Stomach (tissue), 9 donors: Measurements from ENCODE around the gene SKP1. TPM values are rescaled to one million over a fixed set of nuclear protein-coding genes. Genes with fewer than 3 reads are reported as not detected.

Source experiments
- DNase-seq, 2 donors: peaks; one replicate each; pipeline versions ENCODE4 v3.0.0 to v3.0.0-alpha.2; 2013 to 2019
- H3K27ac ChIP-seq, 5 donors: fragments of 200-600 bp in 4 of 5; sonication (generic) in 4 of 5; one replicate each; pipeline ENCODE4 v1.5.1; 2013 to 2019; ENCODE audit warnings: mild to moderate bottlenecking in 1 of 5, moderate library complexity in 1 of 5
- H3K27me3 ChIP-seq, 3 donors: fragments of 200-600 bp; sonication (generic); one replicate each; pipeline ENCODE4 v1.5.1; 2017 to 2019; ENCODE audit warnings: mixed run types in 1 of 3
- H3K36me3 ChIP-seq, 4 donors: fragments of 200-600 bp; sonication (generic); 1 replicate in 3 of 4; 2 replicates in 1 of 4; pipeline ENCODE4 v1.5.1; 2016 to 2019
- H3K4me1 ChIP-seq, 4 donors: fragments of 200-600 bp; sonication (generic); one replicate each; pipeline ENCODE4 v1.5.1; 2016 to 2019
- H3K4me3 ChIP-seq, 4 donors: fragments of 200-600 bp; sonication (generic) in 3 of 4; one replicate each; pipeline ENCODE4 v1.5.1; 2016 to 2019; ENCODE audit warnings: mild to moderate bottlenecking in 1 of 4
- H3K9me3 ChIP-seq, 4 donors: fragments of 200-600 bp; sonication (generic); one replicate each; pipeline ENCODE4 v1.5.1; 2016 to 2019
- EP300 ChIP-seq: sonication (generic); formaldehyde crosslinking; IDR thresholded peaks from one replicate; pipeline ENCODE4 v1.6.1; 2017; ENCODE audit warnings: antibody characterized with exemption
- POLR2A ChIP-seq, 4 donors: fragments of 450-650 bp; IDR thresholded peaks; one replicate each; pipeline ENCODE4 v1.6.1; 2016; ENCODE audit warnings: antibody characterized with exemption in 4 of 4, control low read depth in 2 of 4, mild to moderate bottlenecking in 1 of 4, moderate library complexity in 1 of 4
- POLR2AphosphoS5 ChIP-seq, 3 donors: sonication (generic); formaldehyde crosslinking; IDR thresholded peaks; one replicate each; pipeline ENCODE4 v1.6.1; 2016; ENCODE audit warnings: antibody characterized with exemption in 3 of 3
- WGBS, 5 donors: extraction: QIAGEN DNeasy Blood & Tissue Kit in 3 of 5; methylation state at CpG; one replicate each; pipeline versions ENCODE4 v1.1.5 to v1.1.7; 2013 to 2018; 5-methylcytosine and 5-hydroxymethylcytosine counted together
- intact Hi-C: fragments of 100-400 bp; cut with DNase I; formaldehyde crosslinking; loops from one replicate; pipeline ENCODE4 v1.15.1; 2023; ENCODE audit warnings: low total_unique reads
- polyA plus RNA-seq, 3 donors: library from polyadenylated mRNA; stranded (reverse); fragments of 200-250 nt; gene quantifications; one replicate each; pipeline ENCODE4 v1.2.3, GENCODE V29; 2013
- total RNA-seq, 5 donors: library from RNA; depleted of rRNA; stranded (reverse); fragments of >200 nt; gene quantifications; one replicate each; pipeline versions ENCODE4 v1.1.0 to v1.2.3, GENCODE V29; 2014 to 2016
- TF ChIP-seq, protein P1 (sequence below), 7 experiments: fragments of 450-650 bp in 4 of 7; fragments of 200-600 bp in 3 of 7; sonication (generic) in 3 of 7; IDR thresholded peaks; one replicate each; pipeline ENCODE4 v1.5.1; 2016 to 2019; ENCODE audit warnings: antibody characterized with exemption in 7 of 7, control low read depth in 2 of 7, mild to moderate bottlenecking in 1 of 7
- donor health status: healthy with polysubstance abuse.
- donor health status: Bipolar disorder and iron deficiency.
- donor health status: healthy.

The SKP1 gene
- total and polyA plus RNA-seq, 8 donors, result 18.1 to 590 (median 162) TPM

DNA sequence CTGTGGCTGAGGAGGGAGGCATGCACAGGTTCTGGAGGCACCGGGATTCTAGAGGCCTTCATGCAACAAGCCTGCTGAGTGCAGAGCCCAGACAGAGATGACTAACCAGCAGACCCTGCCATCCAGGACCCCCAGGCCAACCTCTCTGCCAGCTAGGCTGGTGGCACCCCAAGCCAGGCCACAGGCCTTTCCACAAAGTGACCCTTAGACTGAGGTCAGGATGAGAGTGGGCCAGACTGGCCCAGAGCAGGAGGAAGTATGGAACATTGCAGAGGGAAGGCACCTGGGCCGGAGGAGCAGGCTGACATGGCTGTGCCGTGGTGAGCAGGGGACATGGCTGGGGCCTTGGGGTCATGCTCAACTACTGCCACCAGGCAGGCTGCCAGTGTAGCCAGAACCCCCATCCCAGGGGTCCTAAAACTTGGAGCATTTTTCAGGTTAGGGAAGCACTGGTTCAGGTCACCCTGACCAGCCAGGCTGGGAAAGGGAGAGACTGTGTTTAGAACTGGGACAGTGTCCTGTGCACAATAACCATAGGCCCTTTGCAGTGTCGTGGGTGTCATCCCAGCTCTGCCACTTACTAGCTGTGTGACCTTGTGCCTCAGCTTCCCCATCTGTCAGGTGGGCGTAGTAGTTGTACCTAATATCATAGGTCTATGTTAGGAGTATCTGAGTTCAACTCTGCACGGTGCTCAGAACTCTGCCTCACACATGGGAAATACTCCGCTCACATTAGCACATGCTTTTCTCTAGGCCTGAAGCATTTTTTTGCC, 45.0 kb downstream of the SKP1 start:
- H3K4me1 ChIP-seq, result peaks cover 15 to 47% (median 27%) of the 10 kb centered on the region in 4 donors
- TF ChIP-seq POLR2AphosphoS5 (IDR thresholded peaks at IDR 0.05) (no peak), EP300 (no peak), POLR2A (IDR thresholded peaks at IDR 0.05) (no peak)
- TF ChIP-seq, protein P1, sequence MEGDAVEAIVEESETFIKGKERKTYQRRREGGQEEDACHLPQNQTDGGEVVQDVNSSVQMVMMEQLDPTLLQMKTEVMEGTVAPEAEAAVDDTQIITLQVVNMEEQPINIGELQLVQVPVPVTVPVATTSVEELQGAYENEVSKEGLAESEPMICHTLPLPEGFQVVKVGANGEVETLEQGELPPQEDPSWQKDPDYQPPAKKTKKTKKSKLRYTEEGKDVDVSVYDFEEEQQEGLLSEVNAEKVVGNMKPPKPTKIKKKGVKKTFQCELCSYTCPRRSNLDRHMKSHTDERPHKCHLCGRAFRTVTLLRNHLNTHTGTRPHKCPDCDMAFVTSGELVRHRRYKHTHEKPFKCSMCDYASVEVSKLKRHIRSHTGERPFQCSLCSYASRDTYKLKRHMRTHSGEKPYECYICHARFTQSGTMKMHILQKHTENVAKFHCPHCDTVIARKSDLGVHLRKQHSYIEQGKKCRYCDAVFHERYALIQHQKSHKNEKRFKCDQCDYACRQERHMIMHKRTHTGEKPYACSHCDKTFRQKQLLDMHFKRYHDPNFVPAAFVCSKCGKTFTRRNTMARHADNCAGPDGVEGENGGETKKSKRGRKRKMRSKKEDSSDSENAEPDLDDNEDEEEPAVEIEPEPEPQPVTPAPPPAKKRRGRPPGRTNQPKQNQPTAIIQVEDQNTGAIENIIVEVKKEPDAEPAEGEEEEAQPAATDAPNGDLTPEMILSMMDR (IDR thresholded peaks at IDR 0.05), result no peak
- WGBS, 5 donors, result 84 to 93% (median 91%) methylated on average over 6 to 7 of the region's 7 CpGs

DNA sequence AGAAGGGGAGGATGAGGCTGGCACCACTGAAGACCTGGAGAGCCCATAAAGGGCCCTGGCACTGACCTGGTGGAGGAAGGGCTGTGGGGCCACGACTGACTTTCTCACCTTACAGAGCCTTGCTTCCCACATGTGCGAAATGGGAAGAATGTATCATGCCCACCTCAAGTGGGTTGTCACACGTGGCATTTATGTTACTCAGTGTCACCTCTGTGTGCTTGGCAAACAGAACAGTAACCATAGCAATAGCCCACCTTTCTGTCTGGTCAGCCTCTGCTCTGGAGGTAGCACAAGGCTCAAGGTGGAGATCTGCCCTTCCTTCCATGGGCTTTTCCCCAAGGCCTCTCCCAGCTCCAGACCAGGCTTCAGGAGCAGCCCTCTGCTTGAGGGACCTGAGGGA, 45.6 kb downstream of the SKP1 start:
- no peak for TF ChIP-seq EP300
- TF ChIP-seq, protein P1 (IDR thresholded peaks at IDR 0.05), result no peak
- no peak for TF ChIP-seq POLR2AphosphoS5 (IDR thresholded peaks at IDR 0.05)
- TF ChIP-seq POLR2A (IDR thresholded peaks at IDR 0.05), result no peak
- H3K4me3 ChIP-seq, result no peak overlapping the region
- H3K36me3 ChIP-seq, result peaks cover 7 to 72% (median 58%) of the 10 kb centered on the region in 4 donors
- H3K9me3 ChIP-seq, result no peaks in the 10 kb centered on the region
- H3K4me1 ChIP-seq, result peaks cover 17 to 52% (median 29%) of the 10 kb centered on the region in 4 donors
- intact Hi-C loops, result no loop called here
- WGBS, 5 donors, result 55 to 85% (median 84%) methylated on average over 2 to 3 of the region's 3 CpGs
- DNase-seq, result no peak
- H3K27me3 ChIP-seq, result no peaks in the 10 kb centered on the region
- H3K27ac ChIP-seq, result no peak overlapping the region

More for the DNA sequence above, 45.0 kb downstream of the SKP1 start:
- no peak overlapping the region for H3K4me3 ChIP-seq
- no peak overlapping the region for H3K27ac ChIP-seq
- DNase-seq, result no peak
- H3K36me3 ChIP-seq, result peaks cover 12 to 78% (median 64%) of the 10 kb centered on the region in 4 donors
- no peaks in the 10 kb centered on the region for H3K27me3 ChIP-seq
- intact Hi-C loops, result no loop called here
- no peaks in the 10 kb centered on the region for H3K9me3 ChIP-seq

DNA sequence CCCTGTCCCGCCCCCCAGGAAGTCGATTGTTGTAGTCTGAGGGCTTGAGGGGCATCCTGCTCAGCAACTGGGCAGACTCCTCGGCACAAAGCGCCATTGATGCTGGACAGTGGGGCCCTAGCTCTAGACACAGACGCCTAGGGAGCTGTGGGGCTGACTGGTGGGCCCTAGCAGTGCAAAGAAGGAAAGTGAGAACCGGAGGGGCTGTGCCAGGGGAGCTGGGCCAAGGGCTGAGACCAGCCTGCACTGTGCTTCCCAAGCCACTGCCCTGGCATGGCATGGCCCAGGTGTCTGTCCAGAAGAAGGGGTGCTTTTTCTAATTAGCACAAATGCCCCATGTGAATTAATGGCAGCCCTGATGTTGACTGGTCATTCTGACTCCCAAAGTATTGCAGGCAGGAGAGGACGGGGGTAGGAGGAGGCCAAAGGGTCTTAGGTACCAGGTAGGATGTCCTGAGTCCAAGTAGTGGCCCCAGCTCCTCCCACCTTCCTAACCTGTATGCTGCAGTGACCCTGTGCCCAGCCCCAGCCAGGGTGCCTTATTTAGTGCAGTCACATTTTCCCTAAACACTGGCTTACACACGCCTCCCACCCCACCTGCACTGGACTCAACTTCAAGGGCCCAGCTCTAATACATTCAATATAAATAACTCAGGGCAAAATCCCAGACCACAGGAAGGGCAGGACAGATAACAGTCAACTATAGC, 46.4 kb downstream of the SKP1 start:
- Histone ChIP-seq H3K4me1 (peaks cover 25 to 60% (median 37%) of the 10 kb centered on the region in 4 donors), H3K9me3 (no peaks in the 10 kb centered on the region), H3K36me3 (peaks cover 7 to 64% (median 50%) of the 10 kb centered on the region in 4 donors), H3K4me3 (no peak overlapping the region), H3K27me3 (no peaks in the 10 kb centered on the region), H3K27ac (no peak overlapping the region)
- intact Hi-C loops, result no loop called here
- TF ChIP-seq POLR2AphosphoS5 (IDR thresholded peaks at IDR 0.05) (no peak), POLR2A (IDR thresholded peaks at IDR 0.05) (no peak), EP300 (no peak)
- TF ChIP-seq, protein P1 (IDR thresholded peaks at IDR 0.05), result no peak
- 82 to 97% (median 89%) methylated on average over 5 to 8 of the region's 8 CpGs for WGBS, 5 donors
- DNase-seq, result no peak

DNA sequence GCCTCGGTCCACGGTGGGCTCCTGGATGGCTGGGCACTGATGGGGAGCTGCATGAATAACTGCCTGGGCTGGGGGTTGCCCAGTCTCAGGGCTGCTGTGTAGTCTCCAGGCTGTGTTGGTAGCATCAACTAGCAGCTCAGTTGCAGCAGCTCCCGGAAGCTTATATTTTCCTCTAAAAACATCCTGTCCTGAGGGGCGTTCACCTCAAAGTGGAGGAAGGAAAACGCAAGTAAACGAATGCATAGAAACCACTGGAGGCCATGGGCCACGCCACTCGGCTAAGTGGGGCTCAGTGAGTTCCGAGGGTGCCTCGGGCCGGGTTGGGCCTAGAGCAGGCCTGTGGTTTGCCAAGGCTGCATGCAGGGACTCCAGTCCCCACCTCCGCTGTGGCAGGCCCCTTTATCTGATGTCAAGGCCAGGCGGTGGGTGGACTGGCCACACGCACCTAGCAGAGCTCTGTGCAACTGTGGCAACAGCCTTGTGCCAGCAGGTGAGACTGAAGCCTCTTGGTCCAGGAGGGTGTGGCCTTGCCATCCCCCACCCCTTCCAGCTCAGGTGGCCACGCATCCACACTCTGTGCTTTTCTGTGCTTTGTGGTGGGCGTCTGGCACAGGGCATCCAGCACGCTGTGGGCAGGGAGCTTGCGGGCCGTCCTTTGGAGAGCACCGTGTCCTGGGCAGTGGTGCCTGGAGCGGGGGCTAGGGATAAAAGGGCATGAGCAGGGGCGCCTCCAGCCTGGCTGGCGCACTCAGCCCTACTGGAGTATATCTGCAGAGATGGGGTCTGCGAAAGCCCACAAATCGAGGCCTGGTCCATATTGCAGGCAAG, 47.1 kb downstream of the SKP1 start:
- TF ChIP-seq EP300 (no peak), POLR2A (IDR thresholded peaks at IDR 0.05) (no peak), POLR2AphosphoS5 (IDR thresholded peaks at IDR 0.05) (no peak)
- TF ChIP-seq, protein P1 (IDR thresholded peaks at IDR 0.05), result no peak
- peaks cover 33 to 67% (median 45%) of the 10 kb centered on the region in 4 donors for H3K4me1 ChIP-seq
- H3K9me3 ChIP-seq, result no peaks in the 10 kb centered on the region
- no peak overlapping the region for H3K4me3 ChIP-seq
- WGBS, 5 donors, result 83 to 94% (median 86%) methylated on average over 15 to 25 of the region's 25 CpGs
- intact Hi-C loops, result no loop called here
- H3K27me3 ChIP-seq, result no peaks in the 10 kb centered on the region
- H3K36me3 ChIP-seq, result peaks cover 7 to 57% (median 43%) of the 10 kb centered on the region in 4 donors
- H3K27ac ChIP-seq, result no peak overlapping the region
- no peak for DNase-seq
